Heart left ventricle (tissue), 13 donors: ENCODE results near the gene MRPL45.
A peak's percentile ranks its signal among the peaks of the same experiment; 100 is the strongest.

ENCODE experiments used
- POLR2A ChIP-seq, 2 donors: fragments of 450-650 bp; IDR thresholded peaks; one replicate each; pipeline ENCODE4 v1.6.1; 2017; ENCODE audit warnings: antibody characterized with exemption in 2 of 2, mild to moderate bottlenecking in 2 of 2, moderate library complexity in 2 of 2
- TF ChIP-seq, protein P1 (sequence below), 12 donors: fragments of 200-600 bp; sonication (generic) in 4 of 12; IDR thresholded peaks; one replicate each; pipeline versions ENCODE4 v1.5.0 to v1.8.0; 2018 to 2022; ENCODE audit warnings: antibody characterized with exemption in 12 of 12, mild to moderate bottlenecking in 5 of 12
- donor health status: ischemic (EF 13 %, LVEDD 7.1; RV severe dilation, severe dysfunction).
- donor health status: DM: no; HTN: yes; CAD: no.
- donor health status: DM: no; HTN: no; CAD: no.
- donor health status: ischemic (EF 25% LVEDD 6.9; RV normal size, moderate dysfunction).
- donor health status: ischemic (EF 25% LVEDD 5.7; RV mildly dilated, moderate dysfunction).
- donor health status: ischemic (EF 35%, LVEDD 5.7; RV mildly dilated, moderate dysfunction).
- donor health status: nonischemic (EF 11% LVEDD 7.7; RV severe dilation, severe dysfunction).
- donor health status: DM: yes; HTN: yes; CAD: no.
- donor health status: PGD.
- donor health status: ischemic (EF 29% LVEDD 5.4; RV normal size, mild dysfunction).
- donor health status: nonischemic (EF 23%, LVEDD 6.1; RV moderate dilation, normal function).

DNA sequence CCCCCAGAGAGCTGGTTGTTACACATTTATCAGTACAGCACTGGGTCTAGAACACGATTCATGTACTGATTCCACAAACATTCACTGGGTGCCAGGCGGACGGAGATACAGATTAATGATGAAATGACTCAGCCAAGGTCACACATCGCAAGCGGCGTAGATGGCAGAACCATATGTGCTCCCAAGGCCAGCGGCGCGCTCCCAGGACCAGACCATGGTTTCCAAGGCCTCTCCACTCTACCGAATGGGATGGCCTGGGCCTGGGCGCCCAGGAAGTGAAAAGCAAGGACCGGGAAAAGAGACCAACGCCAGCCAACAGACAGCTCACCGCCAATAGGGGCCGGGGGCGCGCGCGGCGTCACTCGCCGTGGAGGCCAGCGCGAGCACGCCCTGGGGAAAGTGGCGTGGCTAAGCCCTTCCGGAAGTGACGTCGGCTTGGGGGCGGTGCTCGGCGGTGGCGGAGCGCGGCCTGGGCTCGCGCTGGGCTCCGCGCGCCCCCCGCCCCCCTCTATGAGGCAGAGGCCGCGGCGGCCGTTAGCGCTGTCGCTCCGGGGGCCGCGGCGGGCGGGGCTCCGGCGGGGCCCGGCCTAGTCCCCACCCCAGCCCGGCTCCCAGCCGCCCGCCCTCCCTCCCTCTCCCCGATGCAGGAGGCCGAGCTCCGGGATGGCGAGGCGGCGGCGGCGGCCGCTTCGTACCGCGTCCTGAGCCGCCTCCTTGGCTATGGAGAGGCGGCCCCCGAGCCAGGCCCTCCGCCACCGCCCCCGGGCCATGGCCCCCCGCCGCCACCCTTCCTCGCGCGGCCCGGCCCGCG lies 54.6 kb downstream of the MRPL45 start, which contains the start of gene SOCS7:
- TF ChIP-seq, protein P1, sequence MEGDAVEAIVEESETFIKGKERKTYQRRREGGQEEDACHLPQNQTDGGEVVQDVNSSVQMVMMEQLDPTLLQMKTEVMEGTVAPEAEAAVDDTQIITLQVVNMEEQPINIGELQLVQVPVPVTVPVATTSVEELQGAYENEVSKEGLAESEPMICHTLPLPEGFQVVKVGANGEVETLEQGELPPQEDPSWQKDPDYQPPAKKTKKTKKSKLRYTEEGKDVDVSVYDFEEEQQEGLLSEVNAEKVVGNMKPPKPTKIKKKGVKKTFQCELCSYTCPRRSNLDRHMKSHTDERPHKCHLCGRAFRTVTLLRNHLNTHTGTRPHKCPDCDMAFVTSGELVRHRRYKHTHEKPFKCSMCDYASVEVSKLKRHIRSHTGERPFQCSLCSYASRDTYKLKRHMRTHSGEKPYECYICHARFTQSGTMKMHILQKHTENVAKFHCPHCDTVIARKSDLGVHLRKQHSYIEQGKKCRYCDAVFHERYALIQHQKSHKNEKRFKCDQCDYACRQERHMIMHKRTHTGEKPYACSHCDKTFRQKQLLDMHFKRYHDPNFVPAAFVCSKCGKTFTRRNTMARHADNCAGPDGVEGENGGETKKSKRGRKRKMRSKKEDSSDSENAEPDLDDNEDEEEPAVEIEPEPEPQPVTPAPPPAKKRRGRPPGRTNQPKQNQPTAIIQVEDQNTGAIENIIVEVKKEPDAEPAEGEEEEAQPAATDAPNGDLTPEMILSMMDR (IDR thresholded peaks at IDR 0.05): no peak
- peak in 1 of 2 donors; percentile 68 for TF ChIP-seq POLR2A (IDR thresholded peaks at IDR 0.05)
